ENCODE results near the gene KLF6. TPM values are rescaled to one million over a fixed set of nuclear protein-coding genes. Genes with fewer than 3 reads are reported as not detected.

Gene KLF6
- total RNA-seq, 2 experiments from 2014 or later, result 19.2 to 43.0 TPM

DNA sequence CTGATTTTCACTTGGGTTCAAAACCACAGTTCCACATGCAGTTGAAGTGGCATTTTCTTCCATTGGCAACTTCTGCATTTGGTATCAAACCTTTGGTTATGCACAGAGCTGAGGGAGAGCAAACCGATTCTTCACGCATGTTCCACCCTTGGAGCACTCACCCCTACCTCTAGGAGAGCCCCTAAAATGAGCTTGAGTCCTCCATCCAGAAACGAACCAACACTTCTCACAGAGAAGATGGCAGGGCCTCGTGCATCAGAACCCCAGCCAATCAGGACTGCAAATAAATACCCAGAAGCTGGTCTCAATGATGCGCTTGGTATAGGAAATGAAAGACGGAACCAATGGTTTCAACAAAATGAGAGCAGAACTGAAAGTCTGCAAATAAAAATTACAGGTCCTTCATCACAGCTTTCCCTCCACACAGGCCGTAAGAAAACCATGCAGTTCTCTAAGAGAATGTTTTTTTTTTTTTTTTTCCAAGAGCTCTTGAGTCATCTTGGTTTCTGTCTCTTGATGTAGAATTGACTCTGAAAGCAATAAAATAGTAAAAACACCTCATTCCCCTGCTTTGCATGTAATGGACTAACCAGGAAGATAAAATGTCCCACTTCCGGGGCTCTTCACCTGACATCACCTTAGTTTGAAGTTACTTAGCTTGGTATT is 23.9 kb downstream of the KLF6 start:
- ChIA-PET POLR2A (interaction anchor here (0.6 to 1.5 kb wide), 17 partner anchors 14 to 514 kb away, joined by 3 to 7 read pairs (median 3); partner anchors contain the start of gene KLF6), CTCF (ENCODE audit: unreplicated experiment) (interaction anchor here (1.4 to 1.6 kb wide), 2 partner anchors 9 to 138 kb away, joined by 3 to 6 read pairs; no protein-coding TSS in a partner anchor)
- H3K9me2 ChIP-seq (ENCODE audit: insufficient read depth, low read length), result no peaks in the 10 kb centered on the region
- H3K79me2 ChIP-seq (ENCODE audit: insufficient read depth, low read depth, low read length), result no peaks in the 10 kb centered on the region
- peak overlapping the region; percentile 43 for H3K4me2 ChIP-seq (ENCODE audit: low read length)
- no TSS peak for BruUV-seq (replicated peaks)
- peak overlapping the region; percentile 74; the same call in 1 of the 2 replicates for H2AFZ ChIP-seq (ENCODE audit: low read length)
- H3K9me3 ChIP-seq (ENCODE audit: low read length), result no peaks in the 10 kb centered on the region
- TF ChIP-seq EZH2phosphoT487 (IDR thresholded peaks at IDR 0.05; ENCODE audit: borderline replicate concordance, low read depth, low read length), result no peak
- TF ChIP-seq, protein P1, sequence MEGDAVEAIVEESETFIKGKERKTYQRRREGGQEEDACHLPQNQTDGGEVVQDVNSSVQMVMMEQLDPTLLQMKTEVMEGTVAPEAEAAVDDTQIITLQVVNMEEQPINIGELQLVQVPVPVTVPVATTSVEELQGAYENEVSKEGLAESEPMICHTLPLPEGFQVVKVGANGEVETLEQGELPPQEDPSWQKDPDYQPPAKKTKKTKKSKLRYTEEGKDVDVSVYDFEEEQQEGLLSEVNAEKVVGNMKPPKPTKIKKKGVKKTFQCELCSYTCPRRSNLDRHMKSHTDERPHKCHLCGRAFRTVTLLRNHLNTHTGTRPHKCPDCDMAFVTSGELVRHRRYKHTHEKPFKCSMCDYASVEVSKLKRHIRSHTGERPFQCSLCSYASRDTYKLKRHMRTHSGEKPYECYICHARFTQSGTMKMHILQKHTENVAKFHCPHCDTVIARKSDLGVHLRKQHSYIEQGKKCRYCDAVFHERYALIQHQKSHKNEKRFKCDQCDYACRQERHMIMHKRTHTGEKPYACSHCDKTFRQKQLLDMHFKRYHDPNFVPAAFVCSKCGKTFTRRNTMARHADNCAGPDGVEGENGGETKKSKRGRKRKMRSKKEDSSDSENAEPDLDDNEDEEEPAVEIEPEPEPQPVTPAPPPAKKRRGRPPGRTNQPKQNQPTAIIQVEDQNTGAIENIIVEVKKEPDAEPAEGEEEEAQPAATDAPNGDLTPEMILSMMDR (conservative IDR thresholded peaks at IDR 0.05; ENCODE audit: low read length), result no peak
- peaks cover 49% of the 10 kb centered on the region for H3K4me1 ChIP-seq (ENCODE audit: insufficient read depth, low read length, poor library complexity, severe bottlenecking)
- H3K4me3 ChIP-seq (ENCODE audit: low read depth, low read length, poor library complexity, severe bottlenecking), result no peak overlapping the region
- no peaks in the 10 kb centered on the region for H4K20me1 ChIP-seq (ENCODE audit: insufficient read depth, low read length)
- H3K36me3 ChIP-seq (ENCODE audit: insufficient read depth, low read length), result no peaks in the 10 kb centered on the region
- peak overlapping the region; percentile 43 for H3K27ac ChIP-seq (ENCODE audit: low read depth, low read length, poor library complexity, severe bottlenecking)
- DNase-seq (ENCODE audit: low spot score), result peak; percentile 46
- intact Hi-C loops (cut with micrococcal nuclease; ENCODE audit: unreplicated experiment), result loop anchor here (2.0 to 5.0 kb wide), 2 partner anchors 46 to 139 kb away; no protein-coding TSS in a partner anchor

DNA sequence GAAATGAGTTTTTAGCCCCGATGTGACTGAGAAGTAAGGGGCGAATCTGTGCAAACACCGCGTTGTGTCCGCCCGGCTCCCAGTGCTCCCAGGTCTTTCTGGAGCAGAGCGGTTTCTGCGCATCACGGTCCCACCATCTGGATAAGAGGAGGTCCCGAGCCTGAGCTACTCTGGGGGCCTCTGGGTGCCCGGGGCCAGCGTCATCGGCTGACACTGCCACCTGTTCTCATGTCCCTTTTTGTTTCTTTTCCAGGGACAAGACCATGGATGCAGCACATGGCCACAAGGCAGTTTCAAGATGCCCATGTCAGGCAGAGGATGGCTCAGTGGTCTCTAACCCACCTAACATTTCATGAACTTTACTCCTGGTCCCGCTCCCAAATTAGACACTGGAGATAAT is 24.9 kb downstream of the KLF6 start:
- no peaks in the 10 kb centered on the region for H3K9me3 ChIP-seq (ENCODE audit: low read length)
- ChIA-PET CTCF (ENCODE audit: unreplicated experiment) (no interaction called here), POLR2A (no interaction called here)
- no peak for TF ChIP-seq EZH2phosphoT487 (IDR thresholded peaks at IDR 0.05; ENCODE audit: borderline replicate concordance, low read depth, low read length)
- TF ChIP-seq, protein P1 (conservative IDR thresholded peaks at IDR 0.05; ENCODE audit: low read length), result no peak
- BruUV-seq (replicated peaks), result no TSS peak
- H3K27ac ChIP-seq (ENCODE audit: low read depth, low read length, poor library complexity, severe bottlenecking), result no peak overlapping the region
- intact Hi-C loops (cut with micrococcal nuclease; ENCODE audit: unreplicated experiment), result loop anchor here (2.0 to 5.0 kb wide), 2 partner anchors 47 to 138 kb away; no protein-coding TSS in a partner anchor
- no peaks in the 10 kb centered on the region for H3K9me2 ChIP-seq (ENCODE audit: insufficient read depth, low read length)
- H3K4me1 ChIP-seq (ENCODE audit: insufficient read depth, low read length, poor library complexity, severe bottlenecking), result peaks cover 39% of the 10 kb centered on the region
- no peaks in the 10 kb centered on the region for H3K79me2 ChIP-seq (ENCODE audit: insufficient read depth, low read depth, low read length)
- no peak overlapping the region for H3K4me3 ChIP-seq (ENCODE audit: low read depth, low read length, poor library complexity, severe bottlenecking)
- no peak overlapping the region for H3K4me2 ChIP-seq (ENCODE audit: low read length)
- no peak overlapping the region for H2AFZ ChIP-seq (ENCODE audit: low read length)
- H4K20me1 ChIP-seq (ENCODE audit: insufficient read depth, low read length), result no peaks in the 10 kb centered on the region
- DNase-seq (ENCODE audit: low spot score), result no peak
- H3K36me3 ChIP-seq (ENCODE audit: insufficient read depth, low read length), result no peaks in the 10 kb centered on the region

DNA sequence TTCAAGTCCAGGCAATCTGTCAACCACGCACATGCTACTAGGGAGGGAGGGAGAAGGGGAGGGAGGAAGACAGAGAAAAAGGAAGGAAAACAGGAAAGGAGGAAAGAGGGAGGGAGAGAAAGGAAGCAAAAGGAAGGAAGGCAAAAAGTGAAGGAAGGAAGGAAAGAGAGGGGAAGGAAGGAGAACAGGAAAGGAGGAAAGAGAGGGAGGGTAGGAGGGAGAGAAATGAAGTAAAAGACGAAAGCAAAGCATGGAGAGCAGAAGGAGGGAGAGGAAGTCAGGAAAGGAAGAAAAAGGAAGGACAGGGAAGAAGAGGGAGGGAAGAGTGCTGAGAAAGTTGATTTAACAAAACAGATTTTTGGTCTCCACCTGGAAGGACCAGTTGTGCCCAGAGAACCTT is 25.6 kb downstream of the KLF6 start:
- H3K4me1 ChIP-seq (ENCODE audit: insufficient read depth, low read length, poor library complexity, severe bottlenecking), result peaks cover 33% of the 10 kb centered on the region
- no peak overlapping the region for H3K4me2 ChIP-seq (ENCODE audit: low read length)
- no peaks in the 10 kb centered on the region for H3K79me2 ChIP-seq (ENCODE audit: insufficient read depth, low read depth, low read length)
- H3K36me3 ChIP-seq (ENCODE audit: insufficient read depth, low read length), result no peaks in the 10 kb centered on the region
- H3K9me3 ChIP-seq (ENCODE audit: low read length), result no peaks in the 10 kb centered on the region
- CTCF ChIA-PET (ENCODE audit: unreplicated experiment), result no interaction called here
- no peaks in the 10 kb centered on the region for H3K9me2 ChIP-seq (ENCODE audit: insufficient read depth, low read length)
- no peak overlapping the region for H3K4me3 ChIP-seq (ENCODE audit: low read depth, low read length, poor library complexity, severe bottlenecking)
- POLR2A ChIA-PET, result no interaction called here
- no peak overlapping the region for H2AFZ ChIP-seq (ENCODE audit: low read length)
- no peak for DNase-seq (ENCODE audit: low spot score)
- H4K20me1 ChIP-seq (ENCODE audit: insufficient read depth, low read length), result no peaks in the 10 kb centered on the region
- TF ChIP-seq, protein P1 (conservative IDR thresholded peaks at IDR 0.05; ENCODE audit: low read length), result no peak
- TF ChIP-seq EZH2phosphoT487 (IDR thresholded peaks at IDR 0.05; ENCODE audit: borderline replicate concordance, low read depth, low read length), result no peak
- no TSS peak for BruUV-seq (replicated peaks)
- no peak overlapping the region for H3K27ac ChIP-seq (ENCODE audit: low read depth, low read length, poor library complexity, severe bottlenecking)
- intact Hi-C loops (cut with micrococcal nuclease; ENCODE audit: unreplicated experiment), result no loop called here
